B cell (primary cell): Measurements from ENCODE around the gene LIPC.

Experiments
- EZH2 ChIP-seq: IDR thresholded peaks from 2 replicates; pipeline ENCODE4 v1.6.1; 2012; ENCODE audit warnings: borderline replicate concordance, low read depth, mild to moderate bottlenecking, moderate library complexity, low read length; ENCODE audit not compliant: insufficient read depth, poor library complexity, severe bottlenecking
- TF ChIP-seq, protein P1 (sequence below): fragments of 200-600 bp; IDR thresholded peaks from one replicate; pipeline ENCODE4 v1.8.0; 2022; ENCODE audit warnings: antibody characterized with exemption, mild to moderate bottlenecking

DNA sequence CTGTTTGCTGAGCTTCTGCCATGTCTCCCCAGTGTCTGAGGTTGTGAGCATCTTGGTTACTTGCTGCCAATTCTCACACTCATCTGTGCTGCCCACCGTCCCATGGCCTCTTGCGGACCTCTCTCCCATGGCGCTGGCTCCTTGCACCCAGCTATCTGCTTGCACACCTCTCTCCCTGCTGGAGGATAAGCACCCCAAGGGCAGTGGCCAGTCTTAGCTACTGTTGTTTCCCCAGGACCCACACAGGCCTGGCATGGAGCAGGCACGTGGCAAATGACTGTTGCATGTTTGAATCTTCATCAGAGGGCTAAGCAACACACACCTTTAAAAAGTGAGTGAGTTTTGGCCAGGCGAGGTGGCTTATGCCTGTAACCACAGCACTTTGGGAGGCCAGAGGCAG, 14.7 kb downstream of the LIPC start:
- TF ChIP-seq, protein P1, sequence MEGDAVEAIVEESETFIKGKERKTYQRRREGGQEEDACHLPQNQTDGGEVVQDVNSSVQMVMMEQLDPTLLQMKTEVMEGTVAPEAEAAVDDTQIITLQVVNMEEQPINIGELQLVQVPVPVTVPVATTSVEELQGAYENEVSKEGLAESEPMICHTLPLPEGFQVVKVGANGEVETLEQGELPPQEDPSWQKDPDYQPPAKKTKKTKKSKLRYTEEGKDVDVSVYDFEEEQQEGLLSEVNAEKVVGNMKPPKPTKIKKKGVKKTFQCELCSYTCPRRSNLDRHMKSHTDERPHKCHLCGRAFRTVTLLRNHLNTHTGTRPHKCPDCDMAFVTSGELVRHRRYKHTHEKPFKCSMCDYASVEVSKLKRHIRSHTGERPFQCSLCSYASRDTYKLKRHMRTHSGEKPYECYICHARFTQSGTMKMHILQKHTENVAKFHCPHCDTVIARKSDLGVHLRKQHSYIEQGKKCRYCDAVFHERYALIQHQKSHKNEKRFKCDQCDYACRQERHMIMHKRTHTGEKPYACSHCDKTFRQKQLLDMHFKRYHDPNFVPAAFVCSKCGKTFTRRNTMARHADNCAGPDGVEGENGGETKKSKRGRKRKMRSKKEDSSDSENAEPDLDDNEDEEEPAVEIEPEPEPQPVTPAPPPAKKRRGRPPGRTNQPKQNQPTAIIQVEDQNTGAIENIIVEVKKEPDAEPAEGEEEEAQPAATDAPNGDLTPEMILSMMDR = no peak
- no peak for TF ChIP-seq EZH2
